Measurements from ENCODE around the gene IFT172. TPM values are rescaled to one million over a fixed set of nuclear protein-coding genes. Genes with fewer than 3 reads are reported as not detected.

Gene IFT172
- total and polyA plus RNA-seq, 4 donors = 35.0 to 68.0 (median 44.2) TPM

- Histone ChIP-seq H3K4me1 (ENCODE audit: control insufficient read depth, insufficient read depth, low read length) (no peaks in the 10 kb centered on the region), H3K36me3 (ENCODE audit: control insufficient read depth, insufficient read depth, low read length) (peaks cover 75% of the 10 kb centered on the region), H3K27ac (ENCODE audit: low read depth, low read length) (no peak overlapping the region), H3K4me3 (ENCODE audit: low read depth, low read length) (no peak overlapping the region), H3K9me3 (ENCODE audit: control insufficient read depth, insufficient read depth, low read length) (no peaks in the 10 kb centered on the region), H3K27me3 (ENCODE audit: control insufficient read depth, insufficient read depth, low read length) (no peaks in the 10 kb centered on the region)
- 88% methylated on average over 6 of the region's 7 CpGs for WGBS (ENCODE audit: insufficient coverage)
- no peak for DNase-seq (ENCODE audit: low read depth in 4 of 6, low spot score in 6 of 6)
Measured at GRCh38 chr2:27453968-27454367, 35.6 kb downstream of the IFT172 start.

- no peaks in the 10 kb centered on the region for H3K4me1 ChIP-seq (ENCODE audit: control insufficient read depth, insufficient read depth, low read length)
- no peak overlapping the region for H3K4me3 ChIP-seq (ENCODE audit: low read depth, low read length)
- no peaks in the 10 kb centered on the region for H3K9me3 ChIP-seq (ENCODE audit: control insufficient read depth, insufficient read depth, low read length)
- no peak for DNase-seq (ENCODE audit: low read depth in 4 of 6, low spot score in 6 of 6)
- H3K27me3 ChIP-seq (ENCODE audit: control insufficient read depth, insufficient read depth, low read length) = no peaks in the 10 kb centered on the region
- H3K36me3 ChIP-seq (ENCODE audit: control insufficient read depth, insufficient read depth, low read length) = peaks cover 70% of the 10 kb centered on the region
- H3K27ac ChIP-seq (ENCODE audit: low read depth, low read length) = no peak overlapping the region
- WGBS (ENCODE audit: insufficient coverage) = no CpG with 5 or more reads among the region's 1 CpG
Measured at GRCh38 chr2:27451095-27451494, 38.4 kb downstream of the IFT172 start.

DNA sequence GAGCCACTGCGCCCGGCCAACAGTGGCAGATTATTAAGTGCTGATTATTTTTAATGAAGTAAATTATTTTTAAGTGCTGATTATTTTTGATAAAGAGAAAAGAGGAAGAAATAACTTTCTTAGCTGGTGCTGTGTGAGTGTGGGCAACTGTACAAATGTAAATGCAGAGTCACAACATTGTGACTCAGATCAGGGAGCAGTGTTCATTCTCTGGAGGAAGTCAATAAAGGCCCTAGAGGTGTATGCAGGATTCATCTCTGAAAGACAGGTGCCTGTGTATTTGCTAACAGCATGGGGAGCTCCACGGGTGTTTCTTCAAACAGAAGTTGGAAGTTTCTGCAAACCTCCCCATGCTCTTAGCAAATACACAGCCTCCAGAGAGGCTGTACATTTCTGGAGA lies 41.2 kb downstream of the IFT172 start:
- 85% methylated on average over 3 of the region's 3 CpGs for WGBS (ENCODE audit: insufficient coverage)
- peaks cover 59% of the 10 kb centered on the region for H3K36me3 ChIP-seq (ENCODE audit: control insufficient read depth, insufficient read depth, low read length)

GRCh38 chr2:27446057-27446456 lies 43.5 kb downstream of the IFT172 start:
- no peak for DNase-seq (ENCODE audit: low read depth in 4 of 6, low spot score in 6 of 6)
- 89% methylated on average over 1 of the region's 3 CpGs for WGBS (ENCODE audit: insufficient coverage)
- Histone ChIP-seq H3K36me3 (ENCODE audit: control insufficient read depth, insufficient read depth, low read length) (peaks cover 67% of the 10 kb centered on the region), H3K27ac (ENCODE audit: low read depth, low read length) (no peak overlapping the region), H3K4me1 (ENCODE audit: control insufficient read depth, insufficient read depth, low read length) (peaks cover 13% of the 10 kb centered on the region), H3K27me3 (ENCODE audit: control insufficient read depth, insufficient read depth, low read length) (no peaks in the 10 kb centered on the region), H3K4me3 (ENCODE audit: low read depth, low read length) (no peak overlapping the region), H3K9me3 (ENCODE audit: control insufficient read depth, insufficient read depth, low read length) (no peaks in the 10 kb centered on the region)

More for the DNA sequence above, 41.2 kb downstream of the IFT172 start:
- no peaks in the 10 kb centered on the region for H3K27me3 ChIP-seq (ENCODE audit: control insufficient read depth, insufficient read depth, low read length)
- no peaks in the 10 kb centered on the region for H3K9me3 ChIP-seq (ENCODE audit: control insufficient read depth, insufficient read depth, low read length)
- no peak overlapping the region for H3K27ac ChIP-seq (ENCODE audit: low read depth, low read length)
- no peak for DNase-seq (ENCODE audit: low read depth in 4 of 6, low spot score in 6 of 6)
- H3K4me1 ChIP-seq (ENCODE audit: control insufficient read depth, insufficient read depth, low read length) = no peaks in the 10 kb centered on the region
- no peak overlapping the region for H3K4me3 ChIP-seq (ENCODE audit: low read depth, low read length)

DNA sequence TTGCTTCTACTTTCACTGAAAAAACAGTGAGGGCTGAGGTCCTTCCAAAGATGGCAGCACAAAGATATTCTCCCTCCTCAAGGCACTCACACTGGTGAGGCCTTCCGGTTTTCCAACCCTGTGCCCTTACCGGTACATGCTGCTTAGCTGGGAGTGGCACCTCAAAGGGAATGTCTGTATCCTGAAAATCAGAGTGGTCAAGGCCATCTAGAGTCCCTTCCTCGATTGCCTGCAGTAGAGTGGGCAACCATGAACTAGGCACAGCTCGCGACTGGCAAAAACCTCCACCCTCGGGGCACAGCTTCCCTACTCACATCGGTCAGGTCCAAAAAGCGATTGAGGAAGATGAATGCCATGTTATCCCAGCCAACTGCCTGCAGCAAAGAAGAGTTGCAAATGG lies 43.9 kb downstream of the IFT172 start:
- WGBS (ENCODE audit: insufficient coverage) = 100% methylated on average over 5 of the region's 8 CpGs
- Histone ChIP-seq H3K4me3 (ENCODE audit: low read depth, low read length) (no peak overlapping the region), H3K9me3 (ENCODE audit: control insufficient read depth, insufficient read depth, low read length) (no peaks in the 10 kb centered on the region), H3K27ac (ENCODE audit: low read depth, low read length) (no peak overlapping the region), H3K27me3 (ENCODE audit: control insufficient read depth, insufficient read depth, low read length) (no peaks in the 10 kb centered on the region), H3K4me1 (ENCODE audit: control insufficient read depth, insufficient read depth, low read length) (peaks cover 13% of the 10 kb centered on the region), H3K36me3 (ENCODE audit: control insufficient read depth, insufficient read depth, low read length) (peaks cover 71% of the 10 kb centered on the region)
- no peak for DNase-seq (ENCODE audit: low read depth in 4 of 6, low spot score in 6 of 6)

GRCh38 chr2:27445155-27445554 lies 44.4 kb downstream of the IFT172 start:
- no peak overlapping the region for H3K27ac ChIP-seq (ENCODE audit: low read depth, low read length)
- no peak for DNase-seq (ENCODE audit: low read depth in 4 of 6, low spot score in 6 of 6)
- H3K4me3 ChIP-seq (ENCODE audit: low read depth, low read length) = no peak overlapping the region
- H3K27me3 ChIP-seq (ENCODE audit: control insufficient read depth, insufficient read depth, low read length) = no peaks in the 10 kb centered on the region
- H3K4me1 ChIP-seq (ENCODE audit: control insufficient read depth, insufficient read depth, low read length) = peaks cover 13% of the 10 kb centered on the region
- 100% methylated on average over 4 of the region's 8 CpGs for WGBS (ENCODE audit: insufficient coverage)
- H3K36me3 ChIP-seq (ENCODE audit: control insufficient read depth, insufficient read depth, low read length) = peaks cover 73% of the 10 kb centered on the region
- no peaks in the 10 kb centered on the region for H3K9me3 ChIP-seq (ENCODE audit: control insufficient read depth, insufficient read depth, low read length)

DNA sequence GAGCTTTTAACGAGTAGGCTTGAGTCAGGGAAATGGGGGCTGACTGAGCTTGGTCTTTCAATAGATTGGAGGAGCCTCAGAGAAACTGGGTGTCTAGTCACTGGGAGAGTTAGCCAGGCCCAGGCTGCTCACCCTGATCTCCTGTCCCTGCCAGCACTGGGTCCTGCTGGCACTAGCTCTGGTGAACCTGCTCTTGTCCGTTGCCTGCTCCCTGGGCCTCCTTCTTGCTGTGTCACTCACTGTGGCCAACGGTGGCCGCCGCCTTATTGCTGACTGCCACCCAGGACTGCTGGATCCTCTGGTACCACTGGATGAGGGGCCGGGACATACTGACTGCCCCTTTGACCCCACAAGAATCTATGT lies 46.6 kb downstream of the IFT172 start:
- Histone ChIP-seq H3K27me3 (ENCODE audit: control insufficient read depth, insufficient read depth, low read length) (no peaks in the 10 kb centered on the region), H3K4me3 (ENCODE audit: low read depth, low read length) (no peak overlapping the region), H3K4me1 (ENCODE audit: control insufficient read depth, insufficient read depth, low read length) (peaks cover 13% of the 10 kb centered on the region), H3K9me3 (ENCODE audit: control insufficient read depth, insufficient read depth, low read length) (no peaks in the 10 kb centered on the region), H3K36me3 (ENCODE audit: control insufficient read depth, insufficient read depth, low read length) (peaks cover 77% of the 10 kb centered on the region), H3K27ac (ENCODE audit: low read depth, low read length) (no peak overlapping the region)
- DNase-seq (ENCODE audit: low read depth in 4 of 6, low spot score in 6 of 6) = no peak
- WGBS (ENCODE audit: insufficient coverage) = 80% methylated on average over 6 of the region's 6 CpGs

GRCh38 chr2:27441958-27442919 lies 47.3 kb downstream of the IFT172 start, which contains the start of gene KRTCAP3:
Gene KRTCAP3 (plus strand): TSS chr2:27442381. CDS start chr2:27442413, 32 bp downstream.
- H3K27ac ChIP-seq (ENCODE audit: low read depth, low read length) = no peak within 1 kb of the TSS
- H3K4me3 ChIP-seq (ENCODE audit: low read depth, low read length) = no peak within 1 kb of the TSS
- H3K36me3 ChIP-seq (ENCODE audit: control insufficient read depth, insufficient read depth, low read length) = peaks cover 77% of the 10 kb centered on the region
- DNase-seq (ENCODE audit: low read depth in 4 of 6, low spot score in 6 of 6) = peak in 2 of 6 donors; percentile 28 to 51
- 20% methylated on average over 80 of the region's 80 CpGs for WGBS (ENCODE audit: insufficient coverage)
- H3K9me3 ChIP-seq (ENCODE audit: control insufficient read depth, insufficient read depth, low read length) = no peaks in the 10 kb centered on the region
- no peaks in the 10 kb centered on the region for H3K27me3 ChIP-seq (ENCODE audit: control insufficient read depth, insufficient read depth, low read length)
- peaks cover 13% of the 10 kb centered on the region for H3K4me1 ChIP-seq (ENCODE audit: control insufficient read depth, insufficient read depth, low read length)

DNA sequence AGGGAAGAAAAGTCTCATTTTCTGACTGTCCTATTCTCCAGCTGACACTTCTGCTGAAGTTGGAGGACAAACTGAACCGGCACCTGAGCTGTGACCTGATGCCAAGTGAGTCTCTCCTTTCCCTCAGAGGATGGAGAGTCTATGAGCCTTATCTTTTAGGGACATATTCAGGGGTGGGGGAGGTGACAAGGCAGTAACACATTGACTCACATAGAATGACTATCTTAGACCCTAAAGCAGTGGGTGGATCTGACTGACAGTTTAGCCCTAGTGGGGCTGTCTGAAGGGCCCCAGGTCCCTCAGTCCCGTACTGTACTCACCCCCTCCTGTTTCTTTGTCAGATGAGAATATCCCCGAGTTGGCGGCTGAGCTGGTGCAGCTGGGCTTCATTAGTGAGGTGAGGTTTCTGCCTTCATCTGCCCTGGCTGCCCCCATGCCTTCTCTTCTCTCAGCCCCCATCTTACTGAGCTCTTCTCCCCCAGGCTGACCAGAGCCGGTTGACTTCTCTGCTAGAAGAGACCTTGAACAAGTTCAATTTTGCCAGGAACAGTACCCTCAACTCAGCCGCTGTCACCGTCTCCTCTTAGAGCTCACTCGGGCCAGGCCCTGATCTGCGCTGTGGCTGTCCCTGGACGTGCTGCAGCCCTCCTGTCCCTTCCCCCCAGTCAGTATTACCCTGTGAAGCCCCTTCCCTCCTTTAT lies 48.2 kb downstream of the IFT172 start:
- Histone ChIP-seq H3K4me3 (ENCODE audit: low read depth, low read length) (no peak overlapping the region), H3K27me3 (ENCODE audit: control insufficient read depth, insufficient read depth, low read length) (no peaks in the 10 kb centered on the region), H3K4me1 (ENCODE audit: control insufficient read depth, insufficient read depth, low read length) (peaks cover 13% of the 10 kb centered on the region), H3K36me3 (ENCODE audit: control insufficient read depth, insufficient read depth, low read length) (peaks cover 79% of the 10 kb centered on the region), H3K27ac (ENCODE audit: low read depth, low read length) (no peak overlapping the region), H3K9me3 (ENCODE audit: control insufficient read depth, insufficient read depth, low read length) (no peaks in the 10 kb centered on the region)
- DNase-seq (ENCODE audit: low read depth in 4 of 6, low spot score in 6 of 6) = no peak
- 77% methylated on average over 9 of the region's 10 CpGs for WGBS (ENCODE audit: insufficient coverage)
